PC-9 (cell line): ENCODE data around the gene TTC27.

Experiments
- CTCF ChIP-seq: fragments of 200-600 bp; sonication (generic); conservative IDR thresholded peaks from 2 replicates; pipeline ENCODE4 v1.6.1; 2017; ENCODE audit warnings: mixed run types, antibody characterized with exemption, mild to moderate bottlenecking, moderate library complexity
- EZH2 ChIP-seq: fragments of 200-600 bp; sonication (generic); IDR thresholded peaks from 2 replicates; pipeline ENCODE4 v1.8.0; 2017; ENCODE audit warnings: antibody characterized with exemption, low read depth

GRCh38 chr2:32824070-32824809 lies 196.4 kb downstream of the TTC27 start:
- TF ChIP-seq EZH2 (no peak), CTCF (no peak)
